WTC11 (cell line): ENCODE results near the gene SLC13A3. TPM values are rescaled to one million over a fixed set of nuclear protein-coding genes. Genes with fewer than 3 reads are reported as not detected.

Experiments
- ATAC-seq: fragments of 200-7000 bp; cut with Tn5 transposase; 2 replicates; pipeline ENCODE4 v1.10.0; 2021; ENCODE audit warnings: mild to moderate bottlenecking, moderate library complexity
- CTCF ChIA-PET: fragments of 300-600 bp; sonication (Branson Sonifier 250); formaldehyde crosslinking; loops from one replicate; lab custom pipeline; 2021; ENCODE audit warnings: antibody characterized with exemption; lab: Charles Lee
- POLR2A ChIA-PET: fragments of 350-600 bp; sonication (Branson Sonifier 250); formaldehyde crosslinking; loops from one replicate; lab custom pipeline; 2021; ENCODE audit warnings: antibody characterized with exemption; lab: Charles Lee
- DNase-seq: peaks from one replicate; pipeline ENCODE4 v3.0.0; 2021; ENCODE audit warnings: low spot score
- H3K27ac Mint-ChIP-seq: 2 replicates; pipeline ENCODE4 v1.8.0; 2021; ENCODE audit warnings: mixed read lengths
- H3K27me3 Mint-ChIP-seq: 2 replicates; pipeline ENCODE4 v1.8.0; 2021; ENCODE audit warnings: low read depth, mild to moderate bottlenecking, moderate library complexity, mixed read lengths
- H3K36me3 Mint-ChIP-seq: 2 replicates; pipeline ENCODE4 v1.8.0; 2021; ENCODE audit warnings: mixed read lengths
- H3K4me1 Mint-ChIP-seq: 2 replicates; pipeline ENCODE4 v1.8.0; 2022; ENCODE audit warnings: mixed read lengths
- H3K4me3 Mint-ChIP-seq: 2 replicates; pipeline ENCODE4 v1.8.0; 2021; ENCODE audit warnings: mild to moderate bottlenecking, moderate library complexity, mixed read lengths
- H3K9me3 Mint-ChIP-seq: 2 replicates; pipeline ENCODE4 v1.8.0; 2021; ENCODE audit warnings: mixed read lengths
- ETV6 ChIP-seq: sonication (generic); formaldehyde crosslinking; IDR thresholded peaks from 2 replicates; pipeline ENCODE4 v1.8.1; 2022; ENCODE audit warnings: mild to moderate bottlenecking, missing genetic modification reagents
- FOXJ3 ChIP-seq: sonication (generic); formaldehyde crosslinking; IDR thresholded peaks from 2 replicates; pipeline ENCODE4 v1.9.0; 2021; ENCODE audit warnings: missing genetic modification reagents, mild to moderate bottlenecking, borderline replicate concordance
- MXD4 ChIP-seq: fragments of 250-450 bp; sonication (Bioruptor Pico); IDR thresholded peaks from 2 replicates; pipeline ENCODE4 v1.8.0; 2021; ENCODE audit warnings: mild to moderate bottlenecking, moderate library complexity, borderline replicate concordance
- PRRX2 ChIP-seq: fragments of 250-450 bp; sonication (Bioruptor Pico); IDR thresholded peaks from 2 replicates; pipeline ENCODE4 v1.8.0; 2021; ENCODE audit warnings: mild to moderate bottlenecking
- RORB ChIP-seq: fragments of 250-450 bp; sonication (Bioruptor Pico); IDR thresholded peaks from 2 replicates; pipeline ENCODE4 v1.9.0; 2021; ENCODE audit warnings: mild to moderate bottlenecking
- SMAD3 ChIP-seq: sonication (generic); formaldehyde crosslinking; IDR thresholded peaks from 2 replicates; pipeline ENCODE4 v1.8.0; 2022; ENCODE audit warnings: missing genetic modification reagents, mild to moderate bottlenecking, borderline replicate concordance
- SMAD4 ChIP-seq: sonication (generic); formaldehyde crosslinking; IDR thresholded peaks from 2 replicates; pipeline ENCODE4 v1.8.0; 2022; ENCODE audit warnings: mild to moderate bottlenecking, missing genetic modification reagents
- SOX15 ChIP-seq: fragments of 250-450 bp; sonication (Bioruptor Pico); IDR thresholded peaks from 2 replicates; pipeline ENCODE4 v1.9.0; 2021; ENCODE audit warnings: mild to moderate bottlenecking
- SP1 ChIP-seq: sonication (generic); formaldehyde crosslinking; conservative IDR thresholded peaks from 2 replicates; pipeline ENCODE4 v1.8.1; 2022; ENCODE audit warnings: missing genetic modification reagents
- TEAD4 ChIP-seq: sonication (generic); formaldehyde crosslinking; IDR thresholded peaks from 2 replicates; pipeline ENCODE4 v1.8.0; 2022; ENCODE audit warnings: mild to moderate bottlenecking, missing genetic modification reagents
- TP53 ChIP-seq: sonication (generic); formaldehyde crosslinking; IDR thresholded peaks from 2 replicates; pipeline ENCODE4 v1.8.1; 2023; ENCODE audit warnings: mild to moderate bottlenecking, missing genetic modification reagents
- ZBTB21 ChIP-seq: sonication (generic); formaldehyde crosslinking; IDR thresholded peaks from 2 replicates; pipeline ENCODE4 v1.8.1; 2023; ENCODE audit warnings: mild to moderate bottlenecking, missing genetic modification reagents, borderline replicate concordance
- ZNF121 ChIP-seq: sonication (generic); formaldehyde crosslinking; IDR thresholded peaks from 2 replicates; pipeline ENCODE4 v1.8.0; 2023; ENCODE audit warnings: missing genetic modification reagents
- ZNF232 ChIP-seq: sonication (generic); formaldehyde crosslinking; IDR thresholded peaks from 2 replicates; pipeline ENCODE4 v1.8.0; 2022; ENCODE audit warnings: mild to moderate bottlenecking, missing genetic modification reagents
- ZNF317 ChIP-seq: sonication (generic); formaldehyde crosslinking; IDR thresholded peaks from 2 replicates; pipeline ENCODE4 v1.8.1; 2023; ENCODE audit warnings: low read depth, mild to moderate bottlenecking, moderate library complexity, missing genetic modification reagents, borderline replicate concordance
- ZNF416 ChIP-seq: fragments of 250-450 bp; sonication (Bioruptor Pico); IDR thresholded peaks from 2 replicates; pipeline ENCODE4 v1.9.0; 2021; ENCODE audit warnings: mild to moderate bottlenecking, inconsistent platforms
- total RNA-seq: library from RNA; stranded (reverse); gene quantifications from 3 replicates; pipeline ENCODE4 v1.2.3, GENCODE V29; 2021
- TF ChIP-seq, protein P1 (sequence below): sonication (generic); formaldehyde crosslinking; conservative IDR thresholded peaks from 2 replicates; pipeline ENCODE4 v1.8.1; 2022; ENCODE audit warnings: mild to moderate bottlenecking, missing genetic modification reagents
- TF ChIP-seq, protein P2 (sequence below): sonication (generic); formaldehyde crosslinking; IDR thresholded peaks from 2 replicates; pipeline ENCODE4 v1.8.0; 2022; ENCODE audit warnings: mild to moderate bottlenecking, missing genetic modification reagents
- TF ChIP-seq, protein P3 (sequence below): fragments of 250-450 bp; sonication (Bioruptor Pico); conservative IDR thresholded peaks from 2 replicates; pipeline ENCODE4 v1.9.0; 2021; ENCODE audit warnings: mild to moderate bottlenecking
- TF ChIP-seq, protein P4 (sequence below): sonication (generic); formaldehyde crosslinking; IDR thresholded peaks from 2 replicates; pipeline ENCODE4 v1.8.1; 2022; ENCODE audit warnings: mild to moderate bottlenecking, moderate library complexity, missing genetic modification reagents
- TF ChIP-seq, protein P5 (sequence below): fragments of 250-450 bp; sonication (Bioruptor Pico); IDR thresholded peaks from 2 replicates; pipeline ENCODE4 v1.8.0; 2021; ENCODE audit warnings: mild to moderate bottlenecking
- TF ChIP-seq, protein P6 (sequence below): sonication (generic); formaldehyde crosslinking; IDR thresholded peaks from 2 replicates; pipeline ENCODE4 v1.8.1; 2022; ENCODE audit warnings: low read depth, missing genetic modification reagents, borderline replicate concordance
- TF ChIP-seq, protein P7 (sequence below): sonication (generic); formaldehyde crosslinking; conservative IDR thresholded peaks from 2 replicates; pipeline ENCODE4 v1.8.1; 2023; ENCODE audit warnings: mild to moderate bottlenecking, low read depth, missing genetic modification reagents, moderate library complexity
- TF ChIP-seq, protein P8 (sequence below): sonication (generic); formaldehyde crosslinking; IDR thresholded peaks from 2 replicates; pipeline ENCODE4 v1.8.0; 2023; ENCODE audit warnings: missing genetic modification reagents
- TF ChIP-seq, protein P9 (sequence below): sonication (generic); formaldehyde crosslinking; IDR thresholded peaks from 2 replicates; pipeline ENCODE4 v1.8.1; 2023; ENCODE audit warnings: mild to moderate bottlenecking, missing genetic modification reagents, moderate library complexity

Gene SLC13A3
- total RNA-seq, 1 experiment from 2014 or later: 10.6 TPM

DNA sequence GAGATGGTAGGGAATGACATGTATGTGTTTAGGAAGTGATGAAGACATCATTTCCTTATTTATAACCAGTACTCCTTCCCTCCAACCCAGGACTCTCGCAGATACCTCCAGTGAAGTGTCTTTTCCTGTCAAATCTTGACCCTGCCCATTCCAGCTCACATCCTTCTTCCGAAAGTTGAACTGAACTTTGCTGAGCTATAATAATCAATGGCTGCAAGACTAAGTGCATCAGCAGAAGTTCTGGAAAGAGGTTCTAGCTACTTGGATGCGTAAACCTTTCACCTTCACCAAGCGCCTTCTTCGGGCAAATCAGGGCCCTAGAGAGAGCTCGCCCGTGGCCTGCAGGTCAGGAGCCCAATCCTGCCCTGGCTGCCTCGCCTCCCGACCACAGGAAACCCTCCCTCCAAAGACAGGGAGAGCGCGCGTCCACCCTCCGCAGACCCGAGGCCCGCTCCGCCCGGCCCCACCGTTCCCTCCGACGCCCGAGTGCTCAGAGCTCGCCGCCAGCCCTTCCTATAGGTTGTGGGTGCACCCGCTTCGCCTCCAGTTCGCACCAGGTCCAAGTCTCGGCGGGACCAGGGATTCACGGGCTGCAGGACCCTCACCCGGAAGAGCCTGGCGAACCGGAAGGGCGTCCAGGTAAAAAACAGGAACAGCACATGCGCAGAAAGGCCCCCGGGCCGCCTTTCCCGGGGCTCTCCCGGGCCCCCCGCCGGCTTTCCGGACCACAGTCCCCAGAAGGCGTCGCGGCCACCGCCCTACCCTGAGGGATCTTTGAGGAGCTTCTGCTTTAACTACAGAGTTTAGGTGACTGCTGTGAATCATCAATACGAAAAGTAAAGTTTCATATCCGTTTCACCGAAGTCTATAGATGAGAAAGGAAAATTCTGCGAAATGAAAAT lies 138.1 kb downstream of the SLC13A3 start, which contains the start of gene ZNF334:
Gene ZNF334, minus strand, starts transcription at position 617 of the 902 bp plus-strand sequence. CDS start 1,457 bp downstream, outside the sequence.
- Mint-ChIP-seq H3K4me3 (peak within 1 kb of the TSS; percentile 89), H3K27me3 (peaks cover 16% of the 10 kb centered on the region), H3K4me1 (peaks cover 4% of the 10 kb centered on the region), H3K27ac (no peak within 1 kb of the TSS), H3K9me3 (peaks cover 17% of the 10 kb centered on the region), H3K36me3 (peaks cover 35% of the 10 kb centered on the region)
- POLR2A ChIA-PET: interaction anchor here (1.5 kb wide), 1 partner anchor 28 kb away, joined by 3 read pairs; no protein-coding TSS in a partner anchor
- CTCF ChIA-PET: interaction anchor here (1.0 to 1.9 kb wide), 5 partner anchors 26 to 49 kb away, joined by 3 to 10 read pairs (median 4); no protein-coding TSS in a partner anchor
- DNase-seq: peak; percentile 88
- ATAC-seq: peak; percentile 97
- TF ChIP-seq TEAD4 (CRISPR knock-in tag) (no peak), RORB (CRISPR knock-in tag) (no peak), SMAD4 (CRISPR knock-in tag) (0 out of 2 replicates have a peak, but pooled peaks have one; percentile 43), SMAD3 (CRISPR knock-in tag) (no peak), ETV6 (CRISPR knock-in tag) (peak; percentile 15; the same call in 1 of the 2 replicates), PRRX2 (CRISPR knock-in tag) (no peak), ZNF121 (CRISPR knock-in tag) (no peak), ZNF232 (CRISPR knock-in tag) (no peak), ZNF416 (no peak), SOX15 (CRISPR knock-in tag) (no peak), ZBTB21 (CRISPR knock-in tag) (no peak), TP53 (CRISPR knock-in tag) (peak; percentile 58; the same call in 1 of the 2 replicates), MXD4 (CRISPR knock-in tag) (no peak), ZNF317 (no peak), FOXJ3 (CRISPR knock-in tag) (no peak), SP1 (CRISPR knock-in tag) (peak; percentile 53; the same call in 1 of the 2 replicates)
- TF ChIP-seq, protein P1, sequence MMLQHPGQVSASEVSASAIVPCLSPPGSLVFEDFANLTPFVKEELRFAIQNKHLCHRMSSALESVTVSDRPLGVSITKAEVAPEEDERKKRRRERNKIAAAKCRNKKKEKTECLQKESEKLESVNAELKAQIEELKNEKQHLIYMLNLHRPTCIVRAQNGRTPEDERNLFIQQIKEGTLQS (CRISPR knock-in tag): no peak
- TF ChIP-seq, protein P2, sequence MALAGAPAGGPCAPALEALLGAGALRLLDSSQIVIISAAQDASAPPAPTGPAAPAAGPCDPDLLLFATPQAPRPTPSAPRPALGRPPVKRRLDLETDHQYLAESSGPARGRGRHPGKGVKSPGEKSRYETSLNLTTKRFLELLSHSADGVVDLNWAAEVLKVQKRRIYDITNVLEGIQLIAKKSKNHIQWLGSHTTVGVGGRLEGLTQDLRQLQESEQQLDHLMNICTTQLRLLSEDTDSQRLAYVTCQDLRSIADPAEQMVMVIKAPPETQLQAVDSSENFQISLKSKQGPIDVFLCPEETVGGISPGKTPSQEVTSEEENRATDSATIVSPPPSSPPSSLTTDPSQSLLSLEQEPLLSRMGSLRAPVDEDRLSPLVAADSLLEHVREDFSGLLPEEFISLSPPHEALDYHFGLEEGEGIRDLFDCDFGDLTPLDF (CRISPR knock-in tag): no peak
- TF ChIP-seq, protein P3, sequence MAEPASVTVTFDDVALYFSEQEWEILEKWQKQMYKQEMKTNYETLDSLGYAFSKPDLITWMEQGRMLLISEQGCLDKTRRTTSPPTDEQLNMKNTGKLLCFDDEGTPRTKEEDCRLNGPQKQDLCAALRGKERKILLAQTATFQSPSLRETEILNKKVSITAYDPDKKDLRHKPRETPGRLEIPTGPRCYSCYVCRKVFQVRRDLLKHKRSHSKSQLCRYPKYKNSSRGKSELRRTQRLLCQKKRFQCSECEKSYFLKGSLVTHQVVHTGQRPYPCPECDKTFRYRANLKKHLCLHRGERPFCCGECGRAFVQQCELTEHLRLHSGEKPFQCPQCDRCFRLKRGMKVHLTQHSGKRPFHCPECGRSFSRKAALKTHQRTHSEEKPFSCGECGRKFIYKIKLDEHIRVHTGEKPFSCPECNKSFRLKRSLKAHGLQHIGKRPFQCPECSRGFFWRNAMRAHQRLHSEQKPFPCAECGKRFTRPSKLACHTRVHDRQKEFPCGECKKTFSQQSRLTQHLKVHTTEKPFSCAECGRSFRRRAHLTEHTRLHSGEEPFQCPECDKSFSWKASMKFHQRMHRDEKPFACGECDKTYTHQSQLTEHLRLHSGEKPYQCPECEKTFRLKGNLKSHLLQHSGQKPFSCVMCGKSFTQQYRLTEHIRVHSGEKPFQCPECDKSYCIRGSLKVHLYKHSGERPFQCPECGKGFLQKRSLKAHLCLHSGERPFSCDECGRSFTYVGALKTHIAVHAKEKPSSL (CRISPR knock-in tag): no peak
- TF ChIP-seq, protein P4, sequence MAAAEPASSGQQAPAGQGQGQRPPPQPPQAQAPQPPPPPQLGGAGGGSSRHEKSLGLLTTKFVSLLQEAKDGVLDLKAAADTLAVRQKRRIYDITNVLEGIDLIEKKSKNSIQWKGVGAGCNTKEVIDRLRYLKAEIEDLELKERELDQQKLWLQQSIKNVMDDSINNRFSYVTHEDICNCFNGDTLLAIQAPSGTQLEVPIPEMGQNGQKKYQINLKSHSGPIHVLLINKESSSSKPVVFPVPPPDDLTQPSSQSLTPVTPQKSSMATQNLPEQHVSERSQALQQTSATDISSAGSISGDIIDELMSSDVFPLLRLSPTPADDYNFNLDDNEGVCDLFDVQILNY (CRISPR knock-in tag): peak; percentile 64; the same call in 1 of the 2 replicates
- TF ChIP-seq, protein P5, sequence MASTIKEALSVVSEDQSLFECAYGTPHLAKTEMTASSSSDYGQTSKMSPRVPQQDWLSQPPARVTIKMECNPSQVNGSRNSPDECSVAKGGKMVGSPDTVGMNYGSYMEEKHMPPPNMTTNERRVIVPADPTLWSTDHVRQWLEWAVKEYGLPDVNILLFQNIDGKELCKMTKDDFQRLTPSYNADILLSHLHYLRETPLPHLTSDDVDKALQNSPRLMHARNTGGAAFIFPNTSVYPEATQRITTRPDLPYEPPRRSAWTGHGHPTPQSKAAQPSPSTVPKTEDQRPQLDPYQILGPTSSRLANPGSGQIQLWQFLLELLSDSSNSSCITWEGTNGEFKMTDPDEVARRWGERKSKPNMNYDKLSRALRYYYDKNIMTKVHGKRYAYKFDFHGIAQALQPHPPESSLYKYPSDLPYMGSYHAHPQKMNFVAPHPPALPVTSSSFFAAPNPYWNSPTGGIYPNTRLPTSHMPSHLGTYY (CRISPR knock-in tag): no peak
- TF ChIP-seq, protein P6, sequence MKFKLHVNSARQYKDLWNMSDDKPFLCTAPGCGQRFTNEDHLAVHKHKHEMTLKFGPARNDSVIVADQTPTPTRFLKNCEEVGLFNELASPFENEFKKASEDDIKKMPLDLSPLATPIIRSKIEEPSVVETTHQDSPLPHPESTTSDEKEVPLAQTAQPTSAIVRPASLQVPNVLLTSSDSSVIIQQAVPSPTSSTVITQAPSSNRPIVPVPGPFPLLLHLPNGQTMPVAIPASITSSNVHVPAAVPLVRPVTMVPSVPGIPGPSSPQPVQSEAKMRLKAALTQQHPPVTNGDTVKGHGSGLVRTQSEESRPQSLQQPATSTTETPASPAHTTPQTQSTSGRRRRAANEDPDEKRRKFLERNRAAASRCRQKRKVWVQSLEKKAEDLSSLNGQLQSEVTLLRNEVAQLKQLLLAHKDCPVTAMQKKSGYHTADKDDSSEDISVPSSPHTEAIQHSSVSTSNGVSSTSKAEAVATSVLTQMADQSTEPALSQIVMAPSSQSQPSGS: no peak
- TF ChIP-seq, protein P7, sequence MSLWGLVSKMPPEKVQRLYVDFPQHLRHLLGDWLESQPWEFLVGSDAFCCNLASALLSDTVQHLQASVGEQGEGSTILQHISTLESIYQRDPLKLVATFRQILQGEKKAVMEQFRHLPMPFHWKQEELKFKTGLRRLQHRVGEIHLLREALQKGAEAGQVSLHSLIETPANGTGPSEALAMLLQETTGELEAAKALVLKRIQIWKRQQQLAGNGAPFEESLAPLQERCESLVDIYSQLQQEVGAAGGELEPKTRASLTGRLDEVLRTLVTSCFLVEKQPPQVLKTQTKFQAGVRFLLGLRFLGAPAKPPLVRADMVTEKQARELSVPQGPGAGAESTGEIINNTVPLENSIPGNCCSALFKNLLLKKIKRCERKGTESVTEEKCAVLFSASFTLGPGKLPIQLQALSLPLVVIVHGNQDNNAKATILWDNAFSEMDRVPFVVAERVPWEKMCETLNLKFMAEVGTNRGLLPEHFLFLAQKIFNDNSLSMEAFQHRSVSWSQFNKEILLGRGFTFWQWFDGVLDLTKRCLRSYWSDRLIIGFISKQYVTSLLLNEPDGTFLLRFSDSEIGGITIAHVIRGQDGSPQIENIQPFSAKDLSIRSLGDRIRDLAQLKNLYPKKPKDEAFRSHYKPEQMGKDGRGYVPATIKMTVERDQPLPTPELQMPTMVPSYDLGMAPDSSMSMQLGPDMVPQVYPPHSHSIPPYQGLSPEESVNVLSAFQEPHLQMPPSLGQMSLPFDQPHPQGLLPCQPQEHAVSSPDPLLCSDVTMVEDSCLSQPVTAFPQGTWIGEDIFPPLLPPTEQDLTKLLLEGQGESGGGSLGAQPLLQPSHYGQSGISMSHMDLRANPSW: 0 out of 2 replicates have a peak, but pooled peaks have one; percentile 22
- TF ChIP-seq, protein P8, sequence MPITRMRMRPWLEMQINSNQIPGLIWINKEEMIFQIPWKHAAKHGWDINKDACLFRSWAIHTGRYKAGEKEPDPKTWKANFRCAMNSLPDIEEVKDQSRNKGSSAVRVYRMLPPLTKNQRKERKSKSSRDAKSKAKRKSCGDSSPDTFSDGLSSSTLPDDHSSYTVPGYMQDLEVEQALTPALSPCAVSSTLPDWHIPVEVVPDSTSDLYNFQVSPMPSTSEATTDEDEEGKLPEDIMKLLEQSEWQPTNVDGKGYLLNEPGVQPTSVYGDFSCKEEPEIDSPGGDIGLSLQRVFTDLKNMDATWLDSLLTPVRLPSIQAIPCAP (CRISPR knock-in tag): no peak
- TF ChIP-seq, protein P9, sequence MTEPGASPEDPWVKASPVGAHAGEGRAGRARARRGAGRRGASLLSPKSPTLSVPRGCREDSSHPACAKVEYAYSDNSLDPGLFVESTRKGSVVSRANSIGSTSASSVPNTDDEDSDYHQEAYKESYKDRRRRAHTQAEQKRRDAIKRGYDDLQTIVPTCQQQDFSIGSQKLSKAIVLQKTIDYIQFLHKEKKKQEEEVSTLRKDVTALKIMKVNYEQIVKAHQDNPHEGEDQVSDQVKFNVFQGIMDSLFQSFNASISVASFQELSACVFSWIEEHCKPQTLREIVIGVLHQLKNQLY (CRISPR knock-in tag): no peak
